ENCODE results near the gene ZCCHC13. TPM values are rescaled to one million over a fixed set of nuclear protein-coding genes. Genes with fewer than 3 reads are reported as not detected.

Gene ZCCHC13
- total RNA-seq, 4 donors from 2014 or later = not detected

GRCh38 chrX:74343343-74344279, 39.6 kb downstream of the ZCCHC13 start:
- Histone ChIP-seq H3K27ac (no peak overlapping the region), H3K9me3 (no peaks in the 10 kb centered on the region), H3K4me1 (no peaks in the 10 kb centered on the region), H3K27me3 (no peaks in the 10 kb centered on the region), H3K36me3 (no peaks in the 10 kb centered on the region), H3K4me3 (no peak overlapping the region)
- WGBS, 2 donors (ENCODE audit: low coverage in 1 of 2) = 0 to 56% methylated on average over 1 to 2 of the region's 3 CpGs
- TF ChIP-seq POLR2AphosphoS5 (IDR thresholded peaks at IDR 0.05) (peak; percentile 33), CTCF (IDR thresholded peaks at IDR 0.05) (peak; percentile 18 to 65 (median 34)), POLR2A (IDR thresholded peaks at IDR 0.05) (no peak)
- ATAC-seq = peak; percentile 79

GRCh38 chrX:74344280-74344622, 40.3 kb downstream of the ZCCHC13 start:
- Histone ChIP-seq H3K9me3 (no peaks in the 10 kb centered on the region), H3K27ac (no peak overlapping the region), H3K4me1 (no peaks in the 10 kb centered on the region), H3K27me3 (no peaks in the 10 kb centered on the region), H3K4me3 (no peak overlapping the region), H3K36me3 (no peaks in the 10 kb centered on the region)
- TF ChIP-seq POLR2AphosphoS5 (IDR thresholded peaks at IDR 0.05) (no peak), CTCF (IDR thresholded peaks at IDR 0.05) (no peak), EP300 (IDR thresholded peaks at IDR 0.05) (no peak), POLR2A (IDR thresholded peaks at IDR 0.05) (no peak)
- WGBS, 2 donors (ENCODE audit: low coverage in 1 of 2) = 0% methylated on average over 1 of the region's 4 CpGs; no CpG with 5 or more reads in 1 of the 2 donors
- ATAC-seq = no peak

- WGBS, 2 donors (ENCODE audit: low coverage in 1 of 2) = 83% methylated on average over 1 to 2 of the region's 2 CpGs
- H3K4me1 ChIP-seq = no peaks in the 10 kb centered on the region
- no peaks in the 10 kb centered on the region for H3K36me3 ChIP-seq
- no peaks in the 10 kb centered on the region for H3K27me3 ChIP-seq
- H3K9me3 ChIP-seq = no peaks in the 10 kb centered on the region
- no peak for ATAC-seq
- no peak overlapping the region for H3K27ac ChIP-seq
- no peak overlapping the region for H3K4me3 ChIP-seq
- TF ChIP-seq POLR2AphosphoS5 (IDR thresholded peaks at IDR 0.05) = no peak
- TF ChIP-seq EP300 (IDR thresholded peaks at IDR 0.05) = no peak
- no peak for TF ChIP-seq POLR2A (IDR thresholded peaks at IDR 0.05)
- TF ChIP-seq CTCF (IDR thresholded peaks at IDR 0.05) = no peak
Observed at GRCh38 chrX:74346088-74346487, 42.1 kb downstream of the ZCCHC13 start.

GRCh38 chrX:74349387-74349786, 45.4 kb downstream of the ZCCHC13 start:
- Histone ChIP-seq H3K27ac (no peak overlapping the region), H3K9me3 (no peaks in the 10 kb centered on the region), H3K4me1 (no peaks in the 10 kb centered on the region), H3K4me3 (no peak overlapping the region), H3K36me3 (no peaks in the 10 kb centered on the region), H3K27me3 (no peaks in the 10 kb centered on the region)
- TF ChIP-seq POLR2AphosphoS5 (IDR thresholded peaks at IDR 0.05) (no peak), EP300 (IDR thresholded peaks at IDR 0.05) (no peak), POLR2A (IDR thresholded peaks at IDR 0.05) (no peak), CTCF (IDR thresholded peaks at IDR 0.05) (no peak)
- 46 to 81% methylated on average over 3 of the region's 3 CpGs for WGBS, 2 donors (ENCODE audit: low coverage in 1 of 2)
- no peak for ATAC-seq

GRCh38 chrX:74351760-74352159, 47.8 kb downstream of the ZCCHC13 start:
- Histone ChIP-seq H3K4me3 (no peak overlapping the region), H3K36me3 (no peaks in the 10 kb centered on the region), H3K9me3 (no peaks in the 10 kb centered on the region), H3K27me3 (no peaks in the 10 kb centered on the region), H3K27ac (no peak overlapping the region), H3K4me1 (no peaks in the 10 kb centered on the region)
- 73 to 77% methylated on average over 3 of the region's 4 CpGs for WGBS, 2 donors (ENCODE audit: low coverage in 1 of 2)
- no peak for ATAC-seq
- TF ChIP-seq CTCF (IDR thresholded peaks at IDR 0.05) = no peak
